ENCODE measurements around the gene TRIM25.

Gene TRIM25

GRCh38 chr17:56926704-56927103 is 12.9 kb upstream of the TRIM25 start:
- no peak for DNase-seq (ENCODE audit: low read depth in 1 of 2, low spot score in 1 of 2)

DNA sequence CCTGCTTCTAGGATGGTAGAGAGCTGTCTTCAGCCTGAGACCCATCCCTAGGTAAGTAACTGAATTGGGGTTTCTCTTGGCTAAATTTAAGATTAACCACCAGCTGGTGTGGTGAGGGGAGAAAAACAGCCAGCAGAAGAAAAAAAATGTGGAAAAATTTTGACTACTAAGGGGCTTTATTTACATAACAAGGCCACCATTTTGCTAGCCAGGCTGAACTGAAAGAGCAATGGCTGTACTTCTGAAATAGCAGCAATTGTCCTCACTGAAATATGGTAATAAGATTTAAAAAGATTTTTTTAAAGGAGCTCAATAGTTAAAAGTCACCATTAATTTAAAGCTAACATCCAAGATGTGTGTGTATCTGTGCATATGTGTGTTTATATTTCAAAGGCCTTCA is 12.4 kb upstream of the TRIM25 start:
- no peak for DNase-seq (ENCODE audit: low read depth in 1 of 2, low spot score in 1 of 2)

GRCh38 chr17:56925088-56925487 is 11.2 kb upstream of the TRIM25 start:
- DNase-seq (ENCODE audit: low read depth in 1 of 2, low spot score in 1 of 2), result no peak

- DNase-seq (ENCODE audit: low read depth in 1 of 2, low spot score in 1 of 2), result no peak
These were observed 5.9 kb upstream of the TRIM25 start for GRCh38 chr17:56919717-56920116.

- DNase-seq (ENCODE audit: low read depth in 1 of 2, low spot score in 1 of 2), result no peak
These were observed 5.1 kb upstream of the TRIM25 start for GRCh38 chr17:56918916-56919315.

DNA sequence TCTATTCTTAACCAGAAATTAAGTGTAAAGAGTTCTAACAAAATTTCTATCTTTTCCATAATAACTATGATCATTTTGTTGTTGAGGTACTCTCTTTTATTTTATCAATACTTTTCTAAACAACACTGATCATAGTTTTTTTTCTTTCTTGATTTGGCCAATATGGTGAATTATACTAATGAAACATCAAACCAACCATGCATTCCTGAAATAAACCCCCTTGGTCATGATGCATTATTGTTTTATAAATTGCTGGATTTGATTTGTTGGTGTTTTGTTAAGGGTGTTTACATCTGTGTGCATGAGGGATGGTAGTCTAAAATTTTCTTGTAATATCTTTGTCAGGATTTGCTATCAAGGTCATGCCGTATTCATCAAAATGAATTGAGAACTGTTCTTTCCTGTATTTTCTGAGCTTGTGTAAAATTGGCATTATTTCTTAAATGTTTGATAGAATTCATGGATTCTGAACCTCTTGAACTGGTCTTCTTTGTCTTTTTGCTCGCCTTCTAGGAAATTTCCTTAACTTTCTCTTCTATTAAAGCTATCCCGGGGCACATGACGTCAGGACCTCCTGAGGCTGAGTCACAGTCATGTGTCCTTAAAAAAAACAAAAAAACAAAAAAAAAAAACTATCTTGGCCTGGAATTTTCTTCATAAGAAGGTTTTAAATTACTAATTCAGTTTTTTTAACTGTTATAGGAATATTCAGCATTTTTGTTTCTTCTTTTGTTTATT is 3.9 kb upstream of the TRIM25 start:
- DNase-seq (ENCODE audit: low read depth in 1 of 2, low spot score in 1 of 2), result no peak

DNA sequence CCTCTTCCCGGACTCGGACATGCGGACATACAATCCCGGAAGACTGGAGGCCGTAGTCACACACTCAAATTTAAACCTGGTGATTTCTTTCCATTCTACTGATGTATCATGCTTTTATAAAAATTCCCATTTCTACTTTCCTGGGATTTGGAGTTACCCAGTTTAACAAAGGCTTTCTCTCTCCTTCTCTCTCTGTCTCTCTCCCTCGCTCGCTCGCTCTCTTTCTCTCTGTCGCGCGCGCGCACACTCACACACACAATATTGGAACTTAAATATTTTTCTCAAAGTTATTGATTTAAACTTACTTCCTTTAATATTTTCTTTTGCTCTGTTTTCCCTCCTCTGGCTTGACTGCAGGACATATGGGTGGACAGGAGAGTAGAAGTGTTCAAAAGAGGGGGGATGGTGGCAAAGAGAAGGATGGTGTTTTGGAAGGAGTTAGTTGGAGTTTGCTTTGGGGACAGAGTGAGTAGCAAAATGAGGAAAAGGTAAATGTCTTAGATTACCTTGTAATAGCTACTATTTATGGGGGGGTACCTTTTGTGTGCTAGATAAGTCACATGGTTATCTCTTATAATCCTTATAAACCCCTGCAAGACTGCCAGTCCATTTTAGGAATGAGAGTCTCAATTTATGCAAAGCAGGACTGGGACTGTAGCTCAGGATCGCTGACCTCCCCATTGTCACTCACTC is 878 bp upstream of the TRIM25 start:
- no peak for DNase-seq (ENCODE audit: low read depth in 1 of 2, low spot score in 1 of 2)

DNA sequence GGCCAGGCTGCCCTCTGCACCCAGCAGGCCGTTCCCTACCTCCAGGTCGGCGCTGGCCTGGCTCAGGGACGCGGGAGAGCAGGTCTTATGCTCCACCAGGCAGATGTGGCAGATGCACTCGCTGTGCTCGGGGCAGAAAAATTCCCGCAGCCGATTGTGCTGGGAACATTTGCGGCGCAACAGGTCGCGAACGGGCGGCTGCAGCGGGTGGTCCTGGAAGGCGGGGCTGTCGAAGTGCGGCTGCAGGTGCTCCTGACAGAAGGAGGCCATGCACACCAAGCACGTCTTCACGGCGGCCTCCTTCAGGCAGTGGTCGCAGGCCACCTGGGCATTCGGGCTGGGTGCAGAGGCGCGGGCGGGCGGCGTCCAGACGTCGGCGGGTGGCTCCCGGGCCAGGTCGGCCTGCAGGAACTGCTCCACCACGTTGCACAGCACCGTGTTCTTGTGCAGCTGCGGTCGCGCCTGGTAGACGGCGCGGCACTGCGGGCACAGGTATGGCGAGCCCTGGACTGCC is 439 bp downstream of the TRIM25 start:
- no peak for DNase-seq (ENCODE audit: low read depth in 1 of 2, low spot score in 1 of 2)

DNA sequence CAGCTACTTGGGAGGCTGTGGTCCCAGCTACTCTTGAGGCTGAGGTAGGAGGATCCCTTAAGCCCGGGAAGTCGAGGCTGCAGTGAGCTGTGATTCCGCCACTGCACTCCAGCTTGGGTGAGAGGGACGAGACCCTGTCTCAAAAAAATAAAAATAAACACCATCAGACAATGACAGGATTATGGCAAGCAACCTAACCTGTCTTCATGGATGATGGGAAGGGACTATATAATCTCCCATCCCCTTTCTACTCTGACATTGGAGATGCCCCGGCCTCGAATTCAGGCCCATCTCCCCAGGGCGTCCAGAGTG is 893 bp downstream of the TRIM25 start:
- no peak for DNase-seq (ENCODE audit: low read depth in 1 of 2, low spot score in 1 of 2)

DNA sequence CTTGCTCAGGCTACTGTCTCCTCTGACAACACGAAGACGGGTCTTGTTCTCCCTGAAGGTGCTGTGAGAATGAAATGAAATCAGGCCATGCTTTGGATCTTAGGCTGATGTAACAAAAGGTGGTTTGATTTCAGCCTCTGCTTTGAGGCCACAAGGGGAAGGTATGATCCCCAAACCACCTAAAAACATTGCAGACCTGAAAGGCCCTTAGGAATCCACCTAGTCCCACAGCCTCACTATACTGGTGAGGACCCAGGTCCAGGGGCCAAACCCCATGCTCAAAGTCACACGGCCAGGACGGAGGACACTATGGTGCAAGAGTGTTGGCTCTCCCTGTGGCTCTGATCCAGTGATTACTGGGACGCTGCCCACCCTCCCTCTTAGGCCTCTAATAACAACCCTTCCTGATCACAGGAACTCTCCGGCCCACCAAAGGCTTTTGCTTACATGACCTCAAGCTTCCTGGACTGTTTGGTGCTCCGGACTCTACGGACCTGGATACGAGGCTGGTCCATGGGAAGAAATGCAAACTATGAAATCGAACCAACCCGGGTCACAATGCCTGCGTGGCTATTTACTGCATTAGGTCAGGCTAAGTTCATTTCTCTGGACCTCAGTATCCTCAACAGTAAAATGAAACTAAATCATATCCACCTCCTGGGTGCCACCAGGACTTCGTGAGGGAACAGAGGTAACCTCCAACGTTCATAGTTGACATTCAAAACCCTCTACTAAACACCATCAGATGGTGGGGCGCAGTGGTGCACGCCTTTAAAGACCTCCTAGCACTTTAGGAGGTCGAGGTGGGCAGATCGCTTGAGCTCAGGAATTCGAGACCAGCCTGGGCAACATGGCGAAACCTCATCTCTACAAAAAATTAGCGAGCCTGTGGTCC is 1.5 kb downstream of the TRIM25 start:
- DNase-seq (ENCODE audit: low read depth in 1 of 2, low spot score in 1 of 2), result no peak

DNA sequence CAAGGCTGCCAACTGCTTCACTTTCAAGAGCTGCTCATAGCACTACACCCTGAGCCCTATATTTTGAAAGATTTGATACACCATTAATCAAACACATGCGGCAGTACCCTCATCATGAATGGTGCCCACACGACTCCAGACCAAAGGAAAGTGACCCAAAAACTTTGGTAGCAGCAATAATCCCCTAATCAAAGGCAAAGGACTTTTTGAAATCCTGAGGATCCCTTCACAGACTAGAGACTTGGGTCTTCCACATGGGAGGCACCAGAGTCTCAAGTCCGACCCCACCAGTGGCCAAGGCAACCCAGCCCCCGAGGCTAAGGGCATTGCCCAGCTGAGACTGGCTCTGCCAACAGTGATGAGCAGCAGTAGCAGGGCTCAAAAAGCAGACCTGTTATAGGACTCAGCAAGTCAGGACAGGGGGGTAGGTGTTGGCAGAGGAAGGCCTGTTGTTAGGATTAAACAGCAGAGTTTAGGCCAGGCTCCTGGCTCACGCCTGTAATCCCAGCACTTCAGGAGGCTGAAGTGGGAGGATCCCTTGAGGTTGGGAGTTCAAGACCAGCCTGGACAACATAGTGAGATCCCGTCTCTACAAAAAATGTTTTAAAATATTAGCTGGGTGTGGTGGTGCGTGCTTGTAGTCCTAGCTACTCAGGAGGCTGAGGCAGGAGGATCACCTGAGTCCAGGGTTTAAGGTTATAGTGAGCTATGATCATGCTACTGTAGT is 3.2 kb downstream of the TRIM25 start:
- no peak for DNase-seq (ENCODE audit: low read depth in 1 of 2, low spot score in 1 of 2)

GRCh38 chr17:56909742-56910508 is 3.9 kb downstream of the TRIM25 start:
- no peak for DNase-seq (ENCODE audit: low read depth in 1 of 2, low spot score in 1 of 2)

DNA sequence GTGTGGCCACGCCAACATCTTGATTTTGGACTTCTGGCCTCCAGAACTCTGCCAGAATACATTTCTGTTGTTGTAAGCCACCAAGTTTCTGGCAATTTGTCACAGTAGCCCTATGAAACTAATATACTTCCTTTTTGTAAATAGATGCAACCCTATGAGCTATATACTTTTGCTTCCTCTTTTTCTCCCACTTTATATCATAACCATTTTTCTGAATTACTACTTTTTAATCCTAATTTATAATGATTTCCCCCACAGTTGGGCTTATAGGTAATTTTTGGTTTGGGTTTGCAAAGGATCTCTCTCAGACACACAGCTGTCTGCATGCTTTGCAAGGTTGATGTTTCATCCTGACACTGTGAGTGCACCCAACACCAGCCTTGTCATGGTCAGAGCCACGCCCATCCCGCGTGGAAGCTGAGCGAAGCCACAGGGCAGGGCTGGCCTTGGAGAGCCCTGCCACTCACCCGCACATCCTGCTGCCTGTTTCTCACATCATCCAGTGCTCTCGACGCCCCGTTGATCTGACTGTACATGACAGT is 5.8 kb downstream of the TRIM25 start:
- no peak for DNase-seq (ENCODE audit: low read depth in 1 of 2, low spot score in 1 of 2)

DNA sequence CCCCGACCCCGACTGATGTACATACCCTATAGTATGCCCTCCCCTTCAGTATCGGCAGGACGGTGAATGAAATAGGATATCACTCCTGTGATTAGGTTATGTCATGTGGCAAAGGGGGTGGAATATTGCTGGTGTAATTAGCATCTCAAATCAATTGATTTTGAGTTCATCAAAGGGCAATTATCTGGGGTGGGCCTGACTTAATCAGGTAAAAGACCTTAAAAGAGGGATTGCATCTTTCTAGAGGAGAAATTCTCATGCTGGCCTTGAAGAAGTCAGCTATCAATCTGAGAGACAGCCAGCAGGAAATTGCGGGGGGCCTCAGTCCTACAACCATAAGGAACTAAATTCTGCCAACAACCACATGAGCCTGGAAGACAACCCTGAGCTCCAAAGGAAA is 10.3 kb downstream of the TRIM25 start:
- no peak for DNase-seq (ENCODE audit: low read depth in 1 of 2, low spot score in 1 of 2)

- DNase-seq (ENCODE audit: low read depth in 1 of 2, low spot score in 1 of 2), result no peak
These were observed 11.5 kb downstream of the TRIM25 start for GRCh38 chr17:56902348-56902747.

DNA sequence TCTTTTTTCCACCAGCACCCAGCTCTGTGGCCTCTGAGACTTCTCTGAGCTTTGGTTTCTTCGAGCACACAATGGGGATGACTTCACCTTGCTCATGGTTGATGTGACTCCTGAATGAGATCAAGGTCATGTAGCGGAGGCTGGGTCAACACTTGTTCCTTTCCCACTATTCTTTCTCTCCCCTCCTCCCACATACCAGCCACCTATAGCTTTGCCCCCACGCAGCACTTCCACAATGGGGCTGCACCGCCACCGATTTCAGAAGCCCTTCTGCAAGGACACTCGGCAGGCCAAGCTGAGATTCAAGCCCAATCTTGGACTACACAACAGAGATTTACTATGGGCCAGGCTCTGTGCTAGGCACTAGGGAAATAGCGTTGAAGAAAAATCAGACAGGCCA is 14.4 kb downstream of the TRIM25 start:
- DNase-seq (ENCODE audit: low read depth in 1 of 2, low spot score in 1 of 2), result no peak

- no peak for DNase-seq (ENCODE audit: low read depth in 1 of 2, low spot score in 1 of 2)
These were observed 15.0 kb downstream of the TRIM25 start for GRCh38 chr17:56898874-56899273.

DNA sequence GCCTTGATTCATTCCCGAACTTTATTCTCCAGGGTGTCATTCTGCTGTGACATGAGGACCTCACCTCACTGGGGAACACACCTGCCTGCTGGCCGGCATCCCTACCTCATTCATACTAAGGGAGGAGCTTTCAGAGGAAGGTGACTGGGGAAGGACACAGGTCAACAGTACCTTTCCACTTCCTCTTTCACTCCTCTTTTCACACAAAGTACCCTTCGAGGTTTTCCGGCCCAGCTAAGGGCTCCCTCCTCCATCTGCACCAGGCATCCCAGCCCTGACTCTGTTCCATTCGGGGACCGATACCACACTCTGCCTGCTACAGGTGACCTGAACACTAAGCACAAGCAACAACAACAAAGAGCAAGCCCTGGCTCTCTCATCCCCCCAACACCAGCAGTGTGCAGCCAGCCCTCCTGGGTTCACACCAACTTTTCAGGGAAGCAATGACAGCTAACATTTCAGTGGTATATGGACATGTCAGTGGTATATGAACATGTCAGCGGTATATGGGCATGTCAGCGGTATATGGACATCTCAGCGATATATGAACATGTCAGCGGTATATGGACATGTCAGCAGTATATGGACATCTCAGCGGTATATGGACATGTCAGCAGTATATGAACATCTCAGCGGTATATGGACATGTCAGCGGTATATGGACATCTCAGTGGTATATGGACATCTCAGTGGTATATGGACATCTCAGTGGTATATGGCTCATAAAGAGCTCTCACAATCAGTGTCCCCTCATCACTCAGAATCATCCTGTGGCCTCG is 16.0 kb downstream of the TRIM25 start:
- DNase-seq (ENCODE audit: low read depth in 1 of 2, low spot score in 1 of 2), result no peak

- no peak for DNase-seq (ENCODE audit: low read depth in 1 of 2, low spot score in 1 of 2)
These were observed 16.9 kb downstream of the TRIM25 start for GRCh38 chr17:56896968-56897359.
